ENCODE measurements around the gene RBM47.
"Not testable (repeated sequence)": the region's sequence is repeated elsewhere in the genome, so short reads cannot be mapped to it uniquely, and the experiment has no call there.

RBM47 gene

DNA sequence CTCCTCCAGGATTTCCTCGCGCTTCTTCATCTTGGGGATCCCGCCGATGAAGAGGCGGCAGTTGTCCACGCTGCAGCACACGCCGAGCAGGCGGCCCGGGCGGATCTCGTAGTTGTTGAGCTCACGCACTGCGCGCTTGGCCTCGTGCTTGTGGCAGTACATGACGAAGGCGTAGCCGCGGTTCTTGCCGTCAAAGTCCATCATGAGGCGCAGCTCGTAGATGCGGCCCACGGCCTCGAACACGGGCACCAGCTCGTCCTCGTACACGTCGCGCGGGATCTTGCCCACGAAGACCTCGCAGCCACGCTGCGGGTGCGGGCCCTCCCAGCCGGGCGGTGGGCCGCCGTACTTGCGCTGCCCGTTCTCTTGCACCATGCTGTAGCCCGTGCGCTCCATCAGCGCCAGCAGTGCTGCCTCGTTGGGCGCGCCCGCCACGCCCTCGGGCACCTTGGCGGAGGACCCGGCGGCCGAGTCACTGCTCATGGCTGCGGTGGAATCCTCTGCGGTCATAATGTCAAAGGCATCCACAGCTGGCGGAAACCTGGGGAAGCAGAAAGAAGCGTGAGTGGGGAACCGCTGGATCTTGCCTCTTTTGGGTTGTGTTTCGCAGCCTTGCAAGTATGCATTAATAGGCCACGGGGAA lies 191.2 kb downstream of the RBM47 start:
- DNase-seq (ENCODE audit: low read depth): no peak
- TF ChIP-seq, protein P1, sequence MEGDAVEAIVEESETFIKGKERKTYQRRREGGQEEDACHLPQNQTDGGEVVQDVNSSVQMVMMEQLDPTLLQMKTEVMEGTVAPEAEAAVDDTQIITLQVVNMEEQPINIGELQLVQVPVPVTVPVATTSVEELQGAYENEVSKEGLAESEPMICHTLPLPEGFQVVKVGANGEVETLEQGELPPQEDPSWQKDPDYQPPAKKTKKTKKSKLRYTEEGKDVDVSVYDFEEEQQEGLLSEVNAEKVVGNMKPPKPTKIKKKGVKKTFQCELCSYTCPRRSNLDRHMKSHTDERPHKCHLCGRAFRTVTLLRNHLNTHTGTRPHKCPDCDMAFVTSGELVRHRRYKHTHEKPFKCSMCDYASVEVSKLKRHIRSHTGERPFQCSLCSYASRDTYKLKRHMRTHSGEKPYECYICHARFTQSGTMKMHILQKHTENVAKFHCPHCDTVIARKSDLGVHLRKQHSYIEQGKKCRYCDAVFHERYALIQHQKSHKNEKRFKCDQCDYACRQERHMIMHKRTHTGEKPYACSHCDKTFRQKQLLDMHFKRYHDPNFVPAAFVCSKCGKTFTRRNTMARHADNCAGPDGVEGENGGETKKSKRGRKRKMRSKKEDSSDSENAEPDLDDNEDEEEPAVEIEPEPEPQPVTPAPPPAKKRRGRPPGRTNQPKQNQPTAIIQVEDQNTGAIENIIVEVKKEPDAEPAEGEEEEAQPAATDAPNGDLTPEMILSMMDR (IDR thresholded peaks at IDR 0.05; ENCODE audit: control insufficient read depth, extremely low read depth, insufficient read depth): no peak

GRCh38 chr4:40437741-40438383 lies 191.8 kb downstream of the RBM47 start:
- TF ChIP-seq, protein P1 (IDR thresholded peaks at IDR 0.05; ENCODE audit: control insufficient read depth, extremely low read depth, insufficient read depth): no peak

More for the DNA sequence above, 191.2 kb downstream of the RBM47 start:
- H3K4me3 ChIP-seq (ENCODE audit: low read depth, low read length): no peak overlapping the region

GRCh38 chr4:40435306-40435705 lies 194.4 kb downstream of the RBM47 start:
- H3K4me3 ChIP-seq (ENCODE audit: low read depth, low read length); DNase-seq (ENCODE audit: low read depth): not testable (repeated sequence)

More at GRCh38 chr4:40437741-40438383, 191.8 kb downstream of the RBM47 start:
- no peak for DNase-seq (ENCODE audit: low read depth)
- no peak overlapping the region for H3K4me3 ChIP-seq (ENCODE audit: low read depth, low read length)

- no peak for DNase-seq (ENCODE audit: low read depth)
- TF ChIP-seq, protein P1 (IDR thresholded peaks at IDR 0.05; ENCODE audit: control insufficient read depth, extremely low read depth, insufficient read depth): no peak
- no peak overlapping the region for H3K4me3 ChIP-seq (ENCODE audit: low read depth, low read length)
Observed at GRCh38 chr4:40434126-40434687, 195.5 kb downstream of the RBM47 start.

- TF ChIP-seq, protein P1 (IDR thresholded peaks at IDR 0.05; ENCODE audit: control insufficient read depth, extremely low read depth, insufficient read depth): no peak
- H3K4me3 ChIP-seq (ENCODE audit: low read depth, low read length): no peak overlapping the region
- no peak for DNase-seq (ENCODE audit: low read depth)
Observed at GRCh38 chr4:40432504-40432903, 197.2 kb downstream of the RBM47 start.

- H3K4me3 ChIP-seq (ENCODE audit: low read depth, low read length); DNase-seq (ENCODE audit: low read depth): not testable (repeated sequence)
Observed at GRCh38 chr4:40427871-40428270, 201.8 kb downstream of the RBM47 start.

DNA sequence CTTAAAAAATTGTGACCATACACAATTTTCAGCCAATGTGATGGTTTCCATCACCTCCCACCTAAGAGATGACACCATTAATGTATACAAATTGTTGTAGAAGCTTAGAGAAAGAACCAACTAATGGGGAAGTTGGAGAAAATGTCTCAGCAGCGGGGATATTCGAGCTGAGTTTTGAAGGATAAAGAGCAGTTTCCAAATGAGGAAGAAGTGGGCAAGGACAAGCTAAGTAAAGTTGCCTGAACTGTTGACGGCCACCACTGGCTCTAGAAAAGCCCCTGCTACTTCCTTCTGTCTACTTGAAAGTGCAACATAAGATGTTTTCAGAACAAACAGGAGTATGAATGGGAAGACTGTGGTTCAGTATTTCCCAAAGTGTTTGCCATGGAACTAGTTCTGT lies 202.5 kb downstream of the RBM47 start:
- H3K4me3 ChIP-seq (ENCODE audit: low read depth, low read length): no peak overlapping the region
- DNase-seq (ENCODE audit: low read depth): no peak
- TF ChIP-seq, protein P1 (IDR thresholded peaks at IDR 0.05; ENCODE audit: control insufficient read depth, extremely low read depth, insufficient read depth): no peak

All from LNCaP clone FGC (cell line).